ENCODE results near the gene CELF4. TPM values are rescaled to one million over a fixed set of nuclear protein-coding genes. Genes with fewer than 3 reads are reported as not detected.

CELF4 gene
- total RNA-seq, 1 donor from 2014 or later, result 2.3 TPM

DNA sequence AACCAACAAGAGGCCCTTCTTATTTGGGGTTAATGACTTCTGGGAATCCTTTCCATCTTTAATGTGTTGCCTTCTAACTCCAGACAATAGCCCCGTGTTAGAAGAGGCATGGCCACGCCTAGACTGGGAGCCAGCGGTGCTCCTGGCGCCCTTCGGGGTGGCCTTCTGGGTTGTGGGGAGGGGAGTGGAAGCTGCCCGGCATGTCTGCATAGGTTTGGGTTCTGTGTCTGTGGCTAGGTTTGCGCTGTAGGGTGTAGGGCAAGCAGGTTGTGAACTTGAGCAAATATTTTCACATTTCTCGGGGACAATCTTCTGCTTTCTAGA lies 40.4 kb downstream of the CELF4 start:
- Mint-ChIP-seq H3K36me3 (no peaks in the 10 kb centered on the region), H3K27me3 (ENCODE audit: low read depth) (peaks cover 84% of the 10 kb centered on the region), H3K4me3 (peak overlapping the region; percentile 54), H3K4me1 (peaks cover 26% of the 10 kb centered on the region), H3K27ac (no peak overlapping the region), H3K9me3 (no peaks in the 10 kb centered on the region)
- no peak for DNase-seq (ENCODE audit: low spot score in 2 of 2, unreplicated experiment in 2 of 2)
- TF ChIP-seq, protein P1, sequence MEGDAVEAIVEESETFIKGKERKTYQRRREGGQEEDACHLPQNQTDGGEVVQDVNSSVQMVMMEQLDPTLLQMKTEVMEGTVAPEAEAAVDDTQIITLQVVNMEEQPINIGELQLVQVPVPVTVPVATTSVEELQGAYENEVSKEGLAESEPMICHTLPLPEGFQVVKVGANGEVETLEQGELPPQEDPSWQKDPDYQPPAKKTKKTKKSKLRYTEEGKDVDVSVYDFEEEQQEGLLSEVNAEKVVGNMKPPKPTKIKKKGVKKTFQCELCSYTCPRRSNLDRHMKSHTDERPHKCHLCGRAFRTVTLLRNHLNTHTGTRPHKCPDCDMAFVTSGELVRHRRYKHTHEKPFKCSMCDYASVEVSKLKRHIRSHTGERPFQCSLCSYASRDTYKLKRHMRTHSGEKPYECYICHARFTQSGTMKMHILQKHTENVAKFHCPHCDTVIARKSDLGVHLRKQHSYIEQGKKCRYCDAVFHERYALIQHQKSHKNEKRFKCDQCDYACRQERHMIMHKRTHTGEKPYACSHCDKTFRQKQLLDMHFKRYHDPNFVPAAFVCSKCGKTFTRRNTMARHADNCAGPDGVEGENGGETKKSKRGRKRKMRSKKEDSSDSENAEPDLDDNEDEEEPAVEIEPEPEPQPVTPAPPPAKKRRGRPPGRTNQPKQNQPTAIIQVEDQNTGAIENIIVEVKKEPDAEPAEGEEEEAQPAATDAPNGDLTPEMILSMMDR (IDR thresholded peaks at IDR 0.05; ENCODE audit: unreplicated experiment), result no peak

DNA sequence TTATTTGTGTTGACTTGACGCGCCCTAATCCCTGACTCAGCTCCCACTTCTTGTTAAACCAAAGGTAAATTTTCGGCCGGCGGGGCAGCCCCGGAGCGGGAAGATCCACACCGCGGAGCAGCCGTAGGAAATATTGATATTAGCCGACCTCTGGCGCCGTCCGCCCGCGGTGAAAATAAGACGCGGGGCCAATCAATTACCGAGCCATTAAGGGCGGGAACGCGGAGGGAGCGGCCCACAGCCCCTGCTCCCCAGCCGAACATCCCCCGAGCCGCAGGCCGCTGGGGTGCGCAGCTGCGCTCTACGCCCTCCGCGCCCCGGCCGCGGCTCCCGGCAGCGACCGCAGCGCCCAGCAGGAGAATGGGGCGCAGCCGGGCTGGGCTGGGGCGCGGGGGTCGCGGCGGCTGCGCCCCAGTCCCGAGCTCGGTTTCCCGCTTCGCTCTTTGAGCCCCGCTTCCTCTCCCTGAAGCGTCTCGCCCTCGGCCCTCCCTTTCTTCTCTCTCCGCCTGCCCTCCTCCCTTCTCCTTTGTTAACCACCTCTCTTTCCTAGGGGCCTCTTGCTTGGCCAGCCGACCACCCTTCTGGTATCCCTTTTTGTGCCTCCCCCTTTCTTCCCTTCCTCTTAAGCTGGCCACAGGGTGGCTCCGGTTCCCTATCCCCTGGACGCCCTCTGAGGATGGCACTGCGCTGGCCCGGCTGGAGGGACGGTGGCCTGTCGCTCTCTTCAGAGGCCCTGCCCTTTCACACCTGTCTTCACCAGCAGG lies 40.9 kb downstream of the CELF4 start:
- H3K9me3 Mint-ChIP-seq, result no peaks in the 10 kb centered on the region
- H3K27me3 Mint-ChIP-seq (ENCODE audit: low read depth), result peaks cover 80% of the 10 kb centered on the region
- TF ChIP-seq, protein P1 (IDR thresholded peaks at IDR 0.05; ENCODE audit: unreplicated experiment), result no peak
- H3K36me3 Mint-ChIP-seq, result no peaks in the 10 kb centered on the region
- no peak overlapping the region for H3K27ac Mint-ChIP-seq
- DNase-seq (ENCODE audit: low spot score in 2 of 2, unreplicated experiment in 2 of 2), result no peak
- peaks cover 30% of the 10 kb centered on the region for H3K4me1 Mint-ChIP-seq
- H3K4me3 Mint-ChIP-seq, result peak overlapping the region; percentile 59

DNA sequence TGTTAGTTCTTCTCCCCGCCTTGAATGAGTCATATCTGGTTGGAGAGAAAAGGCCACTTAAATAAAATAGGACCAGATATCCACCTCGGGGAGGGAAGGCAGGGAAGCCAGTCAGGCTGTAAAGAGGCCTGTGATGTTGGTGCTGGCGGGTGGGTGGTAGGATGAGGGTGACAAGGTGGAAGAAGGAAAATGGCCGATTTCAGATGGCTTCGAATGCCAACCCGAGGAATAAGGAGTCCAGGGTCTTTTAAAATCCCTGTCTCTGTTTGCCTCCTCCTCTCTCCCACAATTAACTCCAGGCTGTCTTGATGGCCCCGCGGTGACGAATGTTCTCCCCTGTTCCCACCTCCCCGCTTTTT lies 41.5 kb downstream of the CELF4 start:
- Mint-ChIP-seq H3K36me3 (no peaks in the 10 kb centered on the region), H3K27me3 (ENCODE audit: low read depth) (peaks cover 76% of the 10 kb centered on the region), H3K9me3 (no peaks in the 10 kb centered on the region), H3K4me3 (peak overlapping the region; percentile 59), H3K27ac (no peak overlapping the region), H3K4me1 (peaks cover 35% of the 10 kb centered on the region)
- DNase-seq (ENCODE audit: low spot score in 2 of 2, unreplicated experiment in 2 of 2), result no peak
- TF ChIP-seq, protein P1 (IDR thresholded peaks at IDR 0.05; ENCODE audit: unreplicated experiment), result no peak

DNA sequence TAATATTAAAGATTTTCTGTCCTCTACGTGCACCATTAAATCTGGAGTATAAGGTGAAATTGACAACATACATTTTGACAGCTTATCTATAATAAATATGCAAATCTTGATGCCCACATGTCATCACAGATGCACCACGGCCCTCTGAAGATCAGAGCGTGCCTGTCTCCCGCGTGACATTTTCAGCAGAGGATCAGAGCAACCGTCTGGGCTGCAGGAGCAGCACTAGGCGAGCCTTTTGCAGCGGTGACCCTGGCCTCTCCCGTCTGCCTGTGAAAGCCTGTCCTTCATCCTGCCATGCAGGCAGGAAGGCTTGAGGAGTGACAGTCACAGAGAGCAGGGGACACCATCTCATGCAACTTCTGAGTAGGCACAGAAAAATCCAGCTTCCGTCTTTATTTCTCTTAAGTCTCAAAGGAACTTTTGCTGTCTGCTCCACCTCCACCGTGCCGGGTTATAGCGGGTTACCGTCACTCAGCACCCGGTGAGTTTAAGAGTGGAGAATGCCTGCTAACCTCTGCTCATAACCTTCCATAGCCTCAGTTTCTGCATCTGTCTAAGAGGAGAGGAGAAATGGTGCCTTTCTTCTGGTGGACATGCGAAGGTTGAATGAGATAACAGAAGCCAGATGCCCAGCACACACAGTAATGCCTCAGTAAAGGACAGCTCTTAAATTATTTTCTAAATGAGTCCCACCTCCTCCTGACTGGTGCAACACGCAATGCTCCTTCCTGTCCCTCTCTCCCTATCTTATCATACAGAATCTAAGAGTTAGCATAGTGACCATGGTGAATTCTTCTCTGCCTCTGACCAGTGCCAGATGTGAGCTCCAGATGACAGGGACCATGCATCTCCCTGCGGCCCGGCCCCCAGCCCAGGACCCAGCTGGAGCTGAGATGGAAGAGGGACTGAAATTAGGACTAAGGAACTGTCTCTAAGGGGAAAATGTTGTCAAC lies 43.8 kb downstream of the CELF4 start:
- no peak overlapping the region for H3K27ac Mint-ChIP-seq
- H3K27me3 Mint-ChIP-seq (ENCODE audit: low read depth), result peaks cover 55% of the 10 kb centered on the region
- H3K36me3 Mint-ChIP-seq, result no peaks in the 10 kb centered on the region
- TF ChIP-seq, protein P1 (IDR thresholded peaks at IDR 0.05; ENCODE audit: unreplicated experiment), result no peak
- H3K9me3 Mint-ChIP-seq, result no peaks in the 10 kb centered on the region
- DNase-seq (ENCODE audit: low spot score in 2 of 2, unreplicated experiment in 2 of 2), result no peak
- no peak overlapping the region for H3K4me3 Mint-ChIP-seq
- peaks cover 47% of the 10 kb centered on the region for H3K4me1 Mint-ChIP-seq

DNA sequence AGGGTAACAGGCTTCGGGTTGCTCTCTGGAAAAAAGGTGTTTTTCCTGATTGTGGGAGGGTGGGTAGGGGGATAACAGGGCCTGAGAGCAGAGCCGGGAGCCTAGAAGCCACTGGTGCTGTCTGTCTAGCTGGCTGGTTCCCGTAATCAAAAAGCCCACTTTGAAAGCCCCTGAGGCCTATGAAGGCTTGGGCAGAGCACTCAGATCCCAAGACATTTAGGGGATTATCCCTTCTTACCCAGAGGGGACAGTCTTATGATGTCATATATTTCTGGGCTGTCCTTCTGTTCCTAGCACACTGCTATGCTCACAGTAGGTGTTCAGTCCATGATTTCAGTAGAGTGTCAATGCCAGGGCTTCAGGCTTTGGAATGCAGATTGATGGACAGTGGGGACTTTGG lies 45.1 kb downstream of the CELF4 start:
- Mint-ChIP-seq H3K27ac (no peak overlapping the region), H3K4me3 (no peak overlapping the region), H3K27me3 (ENCODE audit: low read depth) (peaks cover 42% of the 10 kb centered on the region), H3K36me3 (no peaks in the 10 kb centered on the region), H3K9me3 (no peaks in the 10 kb centered on the region), H3K4me1 (peaks cover 59% of the 10 kb centered on the region)
- TF ChIP-seq, protein P1 (IDR thresholded peaks at IDR 0.05; ENCODE audit: unreplicated experiment), result no peak
- no peak for DNase-seq (ENCODE audit: low spot score in 2 of 2, unreplicated experiment in 2 of 2)

Data from mesothelial cell of epicardium (in vitro differentiated cells).